Fibroblast of the aortic adventitia (primary cell): ENCODE results near the gene SEC14L1. TPM values are rescaled to one million over a fixed set of nuclear protein-coding genes. Genes with fewer than 3 reads are reported as not detected.

Source experiments
- DNase-seq: peaks from one replicate; pipeline ENCODE4 v3.0.0-alpha.2; 2010; ENCODE audit warnings: low read depth
- H3K4me3 ChIP-seq: 2 replicates; pipeline ENCODE4 v1.5.1; 2011; ENCODE audit warnings: low read depth, mild to moderate bottlenecking, control low read depth, low read length, moderate library complexity
- small RNA-seq: library from RNA; depleted of rRNA; stranded (forward); fragments of <200 nt; gene quantifications from one replicate; pipeline ENCODE3, GENCODE V24; 2012
- total RNA-seq: library from RNA; depleted of rRNA; stranded (reverse); fragments of >200 nt; gene quantifications from 2 replicates; pipeline ENCODE4 v1.2.3, GENCODE V29; 2012; ENCODE audit warnings: low replicate concordance
- TF ChIP-seq, protein P1 (sequence below): IDR thresholded peaks from 2 replicates; pipeline ENCODE4 v1.5.1; 2011; ENCODE audit warnings: mild to moderate bottlenecking, low read length, control low read depth, inconsistent platforms; ENCODE audit not compliant: insufficient read depth

The SEC14L1 gene
- total RNA-seq, 1 donor = 34.3 TPM

DNA sequence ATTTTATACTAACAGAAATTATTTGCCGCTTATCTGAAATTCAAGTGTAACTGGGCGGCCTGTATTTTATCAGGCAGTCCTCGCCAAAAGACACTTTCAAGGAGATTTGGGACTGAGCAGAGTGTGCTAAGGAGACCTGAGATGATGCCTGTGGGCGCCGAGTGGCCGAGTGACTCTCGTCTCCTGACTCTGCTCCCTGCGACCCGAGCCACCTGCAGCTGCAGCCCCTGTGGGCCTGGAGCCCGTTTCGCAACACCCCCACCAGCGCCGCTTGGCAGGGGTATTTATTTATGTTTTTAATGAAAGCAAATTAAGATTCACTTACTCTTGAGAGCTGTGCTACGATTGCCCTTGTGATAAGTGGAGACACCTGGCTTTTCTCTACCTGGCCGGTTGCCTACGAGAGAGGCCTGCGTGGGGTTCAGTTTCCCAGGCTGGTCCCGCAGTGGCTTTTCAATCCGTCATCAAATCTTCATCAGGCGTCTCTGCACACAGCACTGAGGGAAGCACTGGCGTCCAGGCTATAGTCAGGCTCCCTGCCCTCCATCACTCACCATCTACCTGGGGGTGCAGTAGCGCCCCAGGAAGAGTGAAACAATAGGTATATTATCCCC is 124.0 kb downstream of the SEC14L1 start:
- no peak for DNase-seq
- TF ChIP-seq, protein P1, sequence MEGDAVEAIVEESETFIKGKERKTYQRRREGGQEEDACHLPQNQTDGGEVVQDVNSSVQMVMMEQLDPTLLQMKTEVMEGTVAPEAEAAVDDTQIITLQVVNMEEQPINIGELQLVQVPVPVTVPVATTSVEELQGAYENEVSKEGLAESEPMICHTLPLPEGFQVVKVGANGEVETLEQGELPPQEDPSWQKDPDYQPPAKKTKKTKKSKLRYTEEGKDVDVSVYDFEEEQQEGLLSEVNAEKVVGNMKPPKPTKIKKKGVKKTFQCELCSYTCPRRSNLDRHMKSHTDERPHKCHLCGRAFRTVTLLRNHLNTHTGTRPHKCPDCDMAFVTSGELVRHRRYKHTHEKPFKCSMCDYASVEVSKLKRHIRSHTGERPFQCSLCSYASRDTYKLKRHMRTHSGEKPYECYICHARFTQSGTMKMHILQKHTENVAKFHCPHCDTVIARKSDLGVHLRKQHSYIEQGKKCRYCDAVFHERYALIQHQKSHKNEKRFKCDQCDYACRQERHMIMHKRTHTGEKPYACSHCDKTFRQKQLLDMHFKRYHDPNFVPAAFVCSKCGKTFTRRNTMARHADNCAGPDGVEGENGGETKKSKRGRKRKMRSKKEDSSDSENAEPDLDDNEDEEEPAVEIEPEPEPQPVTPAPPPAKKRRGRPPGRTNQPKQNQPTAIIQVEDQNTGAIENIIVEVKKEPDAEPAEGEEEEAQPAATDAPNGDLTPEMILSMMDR = no peak

DNA sequence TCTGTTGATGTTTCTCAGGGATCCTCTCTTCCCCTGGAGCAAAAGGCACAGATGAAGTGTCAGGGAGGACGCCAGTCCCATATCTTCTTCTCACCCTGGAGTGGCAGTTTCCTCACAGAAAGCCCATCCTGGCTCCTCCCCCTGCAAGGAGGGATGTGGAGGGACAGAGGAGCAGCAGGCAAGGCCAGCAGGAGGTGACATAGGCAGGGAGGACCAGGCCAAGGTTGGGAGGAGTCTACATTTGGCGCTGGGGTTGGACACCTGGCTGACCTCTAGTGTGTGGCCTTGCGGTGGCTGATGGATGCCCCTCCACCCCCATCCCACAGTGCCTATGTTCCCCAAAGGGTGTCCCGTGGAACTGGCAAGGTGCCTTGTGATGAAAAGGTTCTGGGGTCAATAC is 125.4 kb downstream of the SEC14L1 start:
- no peak overlapping the region for H3K4me3 ChIP-seq
- no peak for DNase-seq
- TF ChIP-seq, protein P1 = no peak

More for the DNA sequence above, 124.0 kb downstream of the SEC14L1 start:
- H3K4me3 ChIP-seq = no peak overlapping the region

Small RNAs within 50 kb of the gene (small RNA-seq; reads per million reads assigned to genes)
- gene RNU4-47P = not detected
